B cell (primary cell): ENCODE results near the gene ESPNL. TPM values are rescaled to one million over a fixed set of nuclear protein-coding genes. Genes with fewer than 3 reads are reported as not detected.

Experiments used
- ATAC-seq: fragments of 200-7000 bp; cut with Tn5 transposase; one replicate; pipeline ENCODE4 v1.10.0; 2021; ENCODE audit warnings: low read depth, mild to moderate bottlenecking, moderate number of reproducible peaks, moderate library complexity
- CTCF ChIA-PET: fragments of 350-600 bp; sonication (Branson Sonifier 250); formaldehyde crosslinking; loops from one replicate; lab custom pipeline; 2021; ENCODE audit warnings: antibody characterized with exemption, inconsistent platforms; lab: Charles Lee
- POLR2A ChIA-PET: fragments of 350-600 bp; sonication (Branson Sonifier 250); formaldehyde crosslinking; loops from one replicate; lab custom pipeline; 2021; ENCODE audit warnings: antibody characterized with exemption; lab: Charles Lee
- DNase-seq: peaks from one replicate; pipeline ENCODE4 v3.0.0; 2013
- H2AFZ ChIP-seq: 2 replicates; pipeline ENCODE4 v1.6.1; 2012; ENCODE audit warnings: mild to moderate bottlenecking, low read depth, low read length; ENCODE audit not compliant: insufficient read depth, poor library complexity, severe bottlenecking
- H3K27ac ChIP-seq, 2 donors: 1 replicate in 1 of 2; 2 replicates in 1 of 2; pipeline ENCODE4 v1.5.1; 2012 to 2013; ENCODE audit warnings: low read length in 2 of 2, mild to moderate bottlenecking in 2 of 2, moderate library complexity in 1 of 2
- H3K27me3 ChIP-seq, 4 experiments: fragments of 200-600 bp in 1 of 4; sonication (generic) in 1 of 4; replicated peaks in 1 of 4; 1 replicate in 2 of 4; 2 replicates in 2 of 4; pipeline versions ENCODE4 v1.6.1 to v1.7.0; 2013 to 2016; ENCODE audit warnings: low read length in 3 of 4, mild to moderate bottlenecking in 2 of 4, mixed read lengths in 1 of 4, moderate library complexity in 1 of 4; ENCODE audit not compliant: insufficient read depth in 4 of 4, control insufficient read depth in 3 of 4; ENCODE audit errors: control extremely low read depth in 1 of 4
- H3K36me3 ChIP-seq, 2 experiments: replicated peaks in 1 of 2; 1 replicate in 1 of 2; 2 replicates in 1 of 2; pipeline versions ENCODE4 v1.6.1 to v1.7.1; 2013; ENCODE audit warnings: low read length in 1 of 2; ENCODE audit not compliant: insufficient read depth in 2 of 2, control insufficient read depth in 1 of 2; ENCODE audit errors: control extremely low read depth in 1 of 2, extremely low read depth in 1 of 2
- H3K4me1 ChIP-seq, 2 donors: fragments of 200-600 bp in 1 of 2; sonication (generic) in 1 of 2; 1 replicate in 1 of 2; 2 replicates in 1 of 2; pipeline versions ENCODE4 v1.5.1 to v1.6.1; 2013 to 2017; ENCODE audit warnings: low read length in 2 of 2; ENCODE audit not compliant: control insufficient read depth in 2 of 2, insufficient read depth in 2 of 2
- H3K4me2 ChIP-seq: replicated peaks from 2 replicates; pipeline ENCODE3; 2012; ENCODE audit warnings: mild to moderate bottlenecking, low read depth, low read length; ENCODE audit not compliant: poor library complexity, severe bottlenecking
- H3K4me3 ChIP-seq, 5 experiments: fragments of 200-600 bp in 1 of 5; sonication (generic) in 1 of 5; 1 replicate in 3 of 5; 2 replicates in 2 of 5; pipeline versions ENCODE4 v1.5.1 to v1.7.0; 2011 to 2016; ENCODE audit warnings: low read length in 4 of 5, mild to moderate bottlenecking in 4 of 5, low read depth in 2 of 5, control low read depth in 1 of 5, moderate library complexity in 1 of 5; ENCODE audit not compliant: insufficient read depth in 1 of 5; ENCODE audit errors: control extremely low read depth in 1 of 5, extremely low read depth in 1 of 5
- H3K79me2 ChIP-seq: fragments of 200-600 bp; sonication (generic); one replicate; pipeline ENCODE4 v1.6.0; 2016; ENCODE audit warnings: low read length; ENCODE audit not compliant: control insufficient read depth, insufficient read depth
- H3K9ac ChIP-seq: fragments of 200-600 bp; sonication (generic); 2 replicates; pipeline ENCODE4 v1.6.1; 2017; ENCODE audit warnings: mild to moderate bottlenecking, low read length, moderate library complexity
- H3K9me3 ChIP-seq, 3 donors: one replicate each; pipeline versions ENCODE4 v1.6.1 to v1.7.1; 2013; ENCODE audit warnings: low read length in 2 of 3; ENCODE audit not compliant: control insufficient read depth in 2 of 3, insufficient read depth in 1 of 3; ENCODE audit errors: control extremely low read depth in 1 of 3
- H4K20me1 ChIP-seq: 2 replicates; pipeline ENCODE4 v1.6.0; 2012; ENCODE audit warnings: mild to moderate bottlenecking, low read length; ENCODE audit not compliant: insufficient read depth, control insufficient read depth, poor library complexity, severe bottlenecking
- H3K27ac Mint-ChIP-seq: one replicate; pipeline ENCODE4 v1.8.0; 2021; ENCODE audit warnings: mixed read lengths
- H3K27me3 Mint-ChIP-seq: one replicate; pipeline ENCODE4 v1.8.0; 2021; ENCODE audit warnings: mixed read lengths
- H3K4me1 Mint-ChIP-seq: one replicate; pipeline ENCODE4 v1.8.0; 2021; ENCODE audit warnings: mixed read lengths
- H3K4me3 Mint-ChIP-seq: one replicate; pipeline ENCODE4 v1.8.0; 2021; ENCODE audit warnings: mixed read lengths
- H3K9me3 Mint-ChIP-seq: one replicate; pipeline ENCODE4 v1.8.0; 2022; ENCODE audit warnings: mixed read lengths; ENCODE audit not compliant: insufficient read depth
- EZH2 ChIP-seq: IDR thresholded peaks from 2 replicates; pipeline ENCODE4 v1.6.1; 2012; ENCODE audit warnings: borderline replicate concordance, low read depth, mild to moderate bottlenecking, moderate library complexity, low read length; ENCODE audit not compliant: insufficient read depth, poor library complexity, severe bottlenecking
- WGBS: methylation state at CpG from one replicate; pipeline ENCODE4 v1.1.5; 2013; ENCODE audit warnings: missing lambda C conversion rate; ENCODE audit not compliant: insufficient coverage; 5-methylcytosine and 5-hydroxymethylcytosine counted together
- intact Hi-C: fragments of 100-400 bp; cut with micrococcal nuclease; formaldehyde crosslinking; loops from one replicate; pipeline ENCODE4 v1.10.0; 2022
- polyA plus RNA-seq: library from polyadenylated mRNA; depleted of rRNA; stranded (reverse); fragments of >200 nt; gene quantifications from 2 replicates; pipeline ENCODE4 v1.2.3, GENCODE V29; 2012
- total RNA-seq, 2 donors: library from RNA; stranded (reverse); fragments of 120-200 nt in 1 of 2; gene quantifications; 1 replicate in 1 of 2; 2 replicates in 1 of 2; pipeline versions ENCODE4 v1.2.3 to v1.2.4, GENCODE V29; 2013 to 2022
- TF ChIP-seq, protein P1 (sequence below): fragments of 200-600 bp; IDR thresholded peaks from one replicate; pipeline ENCODE4 v1.8.0; 2022; ENCODE audit warnings: antibody characterized with exemption, mild to moderate bottlenecking

The ESPNL gene
- total and polyA plus RNA-seq, 2 donors (not counting 1 experiment from before 2014, with no cell fraction given), result 1.6 to 2.5 TPM

DNA sequence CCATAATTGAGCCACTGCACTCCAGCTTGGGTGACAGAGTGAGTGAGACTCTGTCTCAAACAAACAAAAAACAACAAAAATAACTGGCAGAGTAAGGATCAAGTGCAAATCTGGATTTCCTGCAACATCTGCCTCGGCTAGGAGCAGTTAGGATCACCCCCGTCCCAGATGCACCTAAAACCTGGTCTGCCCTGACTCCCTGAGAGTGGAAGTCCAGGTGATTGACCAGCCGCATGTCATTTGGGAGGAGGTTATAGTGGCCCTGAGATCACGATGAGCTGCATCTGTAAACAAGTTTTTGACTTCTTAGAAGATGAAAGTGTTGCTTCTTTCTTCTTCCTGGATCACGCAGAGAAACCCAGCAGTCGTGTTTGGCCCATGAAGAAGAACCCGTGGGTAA lies 5.0 kb upstream of the ESPNL start:
- H3K4me3 Mint-ChIP-seq, result no peak overlapping the region
- DNase-seq, result no peak
- ChIA-PET CTCF (interaction anchor here (0.6 kb wide), 1 partner anchor 136 kb away, joined by 3 read pairs; no protein-coding TSS in a partner anchor), POLR2A (no interaction called here)
- H3K9me3 Mint-ChIP-seq, result no peaks in the 10 kb centered on the region
- 96% methylated on average over 4 of the region's 7 CpGs for WGBS
- H3K36me3 ChIP-seq, result no peaks in the 10 kb centered on the region
- no peak overlapping the region for H3K27ac ChIP-seq
- no peak overlapping the region for H3K4me3 ChIP-seq
- TF ChIP-seq EZH2, result no peak
- TF ChIP-seq, protein P1, sequence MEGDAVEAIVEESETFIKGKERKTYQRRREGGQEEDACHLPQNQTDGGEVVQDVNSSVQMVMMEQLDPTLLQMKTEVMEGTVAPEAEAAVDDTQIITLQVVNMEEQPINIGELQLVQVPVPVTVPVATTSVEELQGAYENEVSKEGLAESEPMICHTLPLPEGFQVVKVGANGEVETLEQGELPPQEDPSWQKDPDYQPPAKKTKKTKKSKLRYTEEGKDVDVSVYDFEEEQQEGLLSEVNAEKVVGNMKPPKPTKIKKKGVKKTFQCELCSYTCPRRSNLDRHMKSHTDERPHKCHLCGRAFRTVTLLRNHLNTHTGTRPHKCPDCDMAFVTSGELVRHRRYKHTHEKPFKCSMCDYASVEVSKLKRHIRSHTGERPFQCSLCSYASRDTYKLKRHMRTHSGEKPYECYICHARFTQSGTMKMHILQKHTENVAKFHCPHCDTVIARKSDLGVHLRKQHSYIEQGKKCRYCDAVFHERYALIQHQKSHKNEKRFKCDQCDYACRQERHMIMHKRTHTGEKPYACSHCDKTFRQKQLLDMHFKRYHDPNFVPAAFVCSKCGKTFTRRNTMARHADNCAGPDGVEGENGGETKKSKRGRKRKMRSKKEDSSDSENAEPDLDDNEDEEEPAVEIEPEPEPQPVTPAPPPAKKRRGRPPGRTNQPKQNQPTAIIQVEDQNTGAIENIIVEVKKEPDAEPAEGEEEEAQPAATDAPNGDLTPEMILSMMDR, result no peak
- H3K4me1 Mint-ChIP-seq, result peaks cover 18% of the 10 kb centered on the region
- no peaks in the 10 kb centered on the region for H3K9me3 ChIP-seq
- H3K9ac ChIP-seq, result no peak overlapping the region
- intact Hi-C loops, result no loop called here
- H3K27me3 Mint-ChIP-seq, result no peaks in the 10 kb centered on the region
- peaks cover 15 to 20% of the 10 kb centered on the region in 2 donors for H3K4me1 ChIP-seq
- H3K27ac Mint-ChIP-seq, result no peak overlapping the region
- H2AFZ ChIP-seq, result no peak overlapping the region
- H3K79me2 ChIP-seq, result no peaks in the 10 kb centered on the region
- no peak overlapping the region for H3K4me2 ChIP-seq
- no peaks in the 10 kb centered on the region for H3K27me3 ChIP-seq
- H4K20me1 ChIP-seq, result no peaks in the 10 kb centered on the region
- ATAC-seq, result no peak

GRCh38 chr2:238096311-238097011 lies 3.7 kb upstream of the ESPNL start:
- Histone ChIP-seq H3K79me2 (no peaks in the 10 kb centered on the region), H3K4me1 (peaks cover 15 to 22% of the 10 kb centered on the region in 2 donors), H3K36me3 (no peaks in the 10 kb centered on the region), H3K27ac (no peak overlapping the region), H4K20me1 (no peaks in the 10 kb centered on the region), H3K4me2 (no peak overlapping the region), H3K9me3 (no peaks in the 10 kb centered on the region), H3K27me3 (no peaks in the 10 kb centered on the region), H3K9ac (no peak overlapping the region), H3K4me3 (no peak overlapping the region), H2AFZ (no peak overlapping the region)
- POLR2A ChIA-PET, result no interaction called here
- TF ChIP-seq, protein P1, result no peak
- no peak for TF ChIP-seq EZH2
- Mint-ChIP-seq H3K27ac (peak overlapping the region; percentile 20), H3K4me3 (no peak overlapping the region), H3K4me1 (peaks cover 18% of the 10 kb centered on the region), H3K27me3 (no peaks in the 10 kb centered on the region), H3K9me3 (no peaks in the 10 kb centered on the region)
- CTCF ChIA-PET, result no interaction called here
- whole genome bisulfite sequencing, result 96% methylated on average over 22 of the region's 22 CpGs
- no peak for ATAC-seq
- intact Hi-C loops, result no loop called here
- DNase-seq, result no peak
